Fibroblast of villous mesenchyme (primary cell): Measurements from ENCODE around the gene FAM161B. TPM values are rescaled to one million over a fixed set of nuclear protein-coding genes. Genes with fewer than 3 reads are reported as not detected.
A peak's percentile ranks its signal among the peaks of the same experiment; 100 is the strongest.
"Not testable (repeated sequence)": the region's sequence is repeated elsewhere in the genome, so short reads cannot be mapped to it uniquely, and the experiment has no call there.

Experiments
- DNase-seq: peaks from one replicate; pipeline ENCODE4 v3.0.0-alpha.2; 2010; ENCODE audit warnings: low read depth
- H3K4me3 ChIP-seq: 2 replicates; pipeline ENCODE4 v1.5.1; 2011; ENCODE audit warnings: low read depth, mild to moderate bottlenecking, low read length
- total RNA-seq: library from RNA; depleted of rRNA; stranded (reverse); fragments of >200 nt; gene quantifications from 2 replicates; pipeline ENCODE4 v1.2.3, GENCODE V29; 2012
- TF ChIP-seq, protein P1 (sequence below): IDR thresholded peaks from 2 replicates; pipeline ENCODE4 v1.5.1; 2012; ENCODE audit warnings: low read depth, mild to moderate bottlenecking, low read length; ENCODE audit not compliant: insufficient read depth

Gene FAM161B
- total RNA-seq, 1 donor = 5.2 TPM

DNA sequence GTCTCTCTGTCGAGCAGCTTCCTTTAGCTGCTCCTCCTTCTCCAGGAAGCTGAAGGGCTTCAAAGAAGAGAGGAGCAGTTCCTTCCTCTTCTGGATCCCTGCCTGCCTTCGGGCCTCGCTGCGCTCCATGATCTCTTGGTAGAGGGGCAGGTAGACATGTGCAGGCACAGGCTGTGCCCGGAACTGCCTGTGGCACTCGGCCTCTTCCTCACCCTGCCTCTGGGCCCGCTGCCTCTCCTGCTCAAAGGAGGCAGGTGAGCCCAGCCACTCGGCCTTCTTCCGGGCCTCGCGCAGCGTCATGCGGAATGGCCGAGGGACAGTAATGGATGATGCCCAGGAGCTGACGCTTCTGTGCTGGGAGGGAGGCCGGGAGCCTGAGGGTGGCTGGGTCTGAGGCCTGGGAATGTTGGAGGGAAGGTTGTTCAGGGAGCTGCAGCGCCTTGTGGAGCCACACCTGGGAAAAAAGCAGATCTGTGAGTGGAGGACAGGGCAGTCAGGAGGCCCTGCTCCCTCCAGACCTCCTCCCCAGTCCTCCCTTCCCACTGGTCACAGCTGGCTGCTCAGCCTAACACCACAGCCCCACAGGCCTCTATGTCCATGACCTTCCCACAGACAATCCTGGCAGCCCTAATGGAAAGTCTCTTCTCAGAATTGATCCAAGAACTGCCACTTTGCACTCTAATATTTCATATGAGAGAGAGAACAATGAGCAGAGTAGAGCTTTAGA is 5.3 kb downstream of the FAM161B start:
- TF ChIP-seq, protein P1, sequence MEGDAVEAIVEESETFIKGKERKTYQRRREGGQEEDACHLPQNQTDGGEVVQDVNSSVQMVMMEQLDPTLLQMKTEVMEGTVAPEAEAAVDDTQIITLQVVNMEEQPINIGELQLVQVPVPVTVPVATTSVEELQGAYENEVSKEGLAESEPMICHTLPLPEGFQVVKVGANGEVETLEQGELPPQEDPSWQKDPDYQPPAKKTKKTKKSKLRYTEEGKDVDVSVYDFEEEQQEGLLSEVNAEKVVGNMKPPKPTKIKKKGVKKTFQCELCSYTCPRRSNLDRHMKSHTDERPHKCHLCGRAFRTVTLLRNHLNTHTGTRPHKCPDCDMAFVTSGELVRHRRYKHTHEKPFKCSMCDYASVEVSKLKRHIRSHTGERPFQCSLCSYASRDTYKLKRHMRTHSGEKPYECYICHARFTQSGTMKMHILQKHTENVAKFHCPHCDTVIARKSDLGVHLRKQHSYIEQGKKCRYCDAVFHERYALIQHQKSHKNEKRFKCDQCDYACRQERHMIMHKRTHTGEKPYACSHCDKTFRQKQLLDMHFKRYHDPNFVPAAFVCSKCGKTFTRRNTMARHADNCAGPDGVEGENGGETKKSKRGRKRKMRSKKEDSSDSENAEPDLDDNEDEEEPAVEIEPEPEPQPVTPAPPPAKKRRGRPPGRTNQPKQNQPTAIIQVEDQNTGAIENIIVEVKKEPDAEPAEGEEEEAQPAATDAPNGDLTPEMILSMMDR = no peak
- H3K4me3 ChIP-seq = no peak overlapping the region
- no peak for DNase-seq

DNA sequence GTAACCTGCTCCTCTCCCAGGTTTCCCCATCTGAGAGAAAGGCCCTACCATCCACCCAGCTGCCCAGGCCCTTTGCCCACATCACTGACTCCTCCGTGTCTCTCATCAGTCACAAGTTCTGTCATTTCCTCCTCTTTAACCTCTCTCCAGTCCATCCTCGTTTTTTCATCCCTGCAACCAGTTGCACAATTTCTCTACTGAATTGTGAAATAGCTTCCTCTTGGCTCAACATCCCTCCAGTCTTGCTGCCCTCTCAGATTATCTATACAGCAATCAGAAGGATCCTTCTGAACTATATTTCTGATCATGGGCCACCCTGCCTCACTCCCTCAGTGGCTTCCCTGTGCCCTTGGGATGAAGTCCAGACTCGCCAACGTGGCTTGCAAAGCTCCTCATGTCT is 6.8 kb downstream of the FAM161B start:
- H3K4me3 ChIP-seq = no peak overlapping the region
- DNase-seq = peak; percentile 88
- TF ChIP-seq, protein P1 = no peak

DNA sequence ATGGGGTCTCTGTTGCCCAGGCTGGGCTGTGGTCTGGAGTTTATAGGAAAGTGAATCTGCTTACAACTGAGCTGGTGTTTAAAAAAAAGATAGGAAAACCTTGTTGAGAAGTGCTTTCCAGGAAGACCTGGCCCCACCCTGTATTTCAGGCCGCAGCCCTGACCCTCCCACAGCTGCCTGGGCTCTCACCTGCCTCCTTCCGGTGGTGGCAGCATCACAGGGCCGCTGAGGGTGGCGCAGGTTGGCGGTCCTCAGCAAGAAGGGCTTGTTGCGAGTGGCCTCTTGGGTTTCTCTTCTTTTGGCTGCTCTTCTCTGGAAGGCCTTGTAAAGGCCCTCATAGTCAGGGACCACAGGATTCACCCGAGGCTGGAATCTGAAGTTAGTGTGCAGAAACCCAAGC is 7.7 kb downstream of the FAM161B start:
- no peak for DNase-seq
- TF ChIP-seq, protein P1 = no peak
- no peak overlapping the region for H3K4me3 ChIP-seq

DNA sequence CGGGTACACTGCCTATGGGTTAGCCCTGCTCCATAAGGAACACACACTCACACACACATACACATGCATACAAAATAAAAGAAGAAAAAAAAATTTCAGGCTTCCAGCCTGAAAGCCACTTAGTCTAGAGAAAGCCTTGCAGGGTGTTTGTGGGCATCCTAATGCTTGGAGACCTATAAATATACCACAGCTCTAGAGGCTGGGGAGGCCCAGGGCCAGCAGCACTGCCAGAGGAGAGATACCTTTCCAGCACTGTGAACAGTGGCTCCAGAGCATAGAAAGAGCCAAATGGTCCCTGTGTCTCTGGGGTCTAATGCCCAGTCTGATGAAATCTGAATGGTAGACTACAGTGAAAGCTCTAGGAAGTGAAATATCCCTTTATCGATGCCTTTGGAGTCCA is 12.9 kb downstream of the FAM161B start:
- TF ChIP-seq, protein P1 = no peak
- DNase-seq = no peak

DNA sequence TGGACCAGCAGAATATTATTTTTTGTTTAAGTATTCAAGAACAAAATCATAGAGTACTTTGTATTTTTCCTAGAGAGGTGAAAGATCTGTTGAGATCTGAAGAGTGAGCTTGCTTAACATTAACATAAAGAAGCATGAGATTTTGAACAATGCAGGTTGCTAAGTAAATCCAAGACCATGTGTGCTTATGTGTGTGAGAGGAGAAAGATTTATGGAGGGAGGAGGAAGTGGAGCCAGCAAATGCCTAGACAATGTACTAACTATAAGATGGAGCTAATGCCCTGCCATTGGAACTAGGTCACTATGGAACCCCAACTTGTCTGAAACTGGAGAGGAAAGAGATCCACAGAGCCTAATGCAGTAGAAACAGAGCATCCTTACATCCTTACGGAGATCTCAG is 13.3 kb downstream of the FAM161B start:
- TF ChIP-seq, protein P1 = no peak
- H3K4me3 ChIP-seq = no peak overlapping the region
- no peak for DNase-seq

More for the DNA sequence above, 12.9 kb downstream of the FAM161B start:
- H3K4me3 ChIP-seq = no peak overlapping the region

DNA sequence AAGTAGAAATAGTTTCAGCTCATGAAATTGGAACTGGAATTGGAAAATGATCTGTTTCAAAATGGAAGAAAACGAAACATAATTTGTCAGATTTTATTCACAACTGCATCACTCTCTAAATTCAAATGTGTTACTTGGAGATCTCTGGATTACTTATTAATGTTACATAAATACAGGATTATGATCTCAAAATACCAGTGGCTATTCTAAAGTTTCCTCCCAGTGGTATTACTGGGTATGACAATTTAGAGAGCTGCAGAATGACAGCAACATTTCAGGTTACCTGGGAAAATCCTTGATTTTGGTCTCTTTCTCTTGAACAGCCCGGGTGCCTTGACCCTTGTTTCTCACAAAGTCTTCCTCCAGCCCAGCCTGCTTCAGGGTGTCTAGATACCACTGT is 14.2 kb downstream of the FAM161B start:
- DNase-seq = no peak
- TF ChIP-seq, protein P1 = no peak
- no peak overlapping the region for H3K4me3 ChIP-seq

DNA sequence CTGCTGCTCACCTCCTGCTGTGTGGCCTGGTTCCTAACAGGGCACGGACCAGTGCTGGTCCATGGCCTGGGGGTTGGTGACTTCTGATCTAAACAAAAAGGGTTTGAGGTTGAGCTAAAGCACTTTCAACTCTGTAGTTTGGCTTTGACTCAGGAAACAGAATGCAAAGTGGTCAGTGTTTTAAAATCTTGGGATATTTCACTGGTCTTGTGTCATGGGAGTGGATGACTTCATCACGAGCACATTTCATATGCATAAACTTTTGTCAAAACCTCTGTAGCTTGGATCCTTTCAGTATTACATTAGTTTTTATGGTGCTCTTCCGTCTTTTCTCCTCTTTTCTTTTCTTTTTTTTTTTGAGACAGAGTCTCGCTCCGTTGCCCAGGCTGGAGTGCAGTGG is 25.6 kb downstream of the FAM161B start:
- TF ChIP-seq, protein P1 = no peak
- DNase-seq = peak; percentile 18
- no peak overlapping the region for H3K4me3 ChIP-seq

DNA sequence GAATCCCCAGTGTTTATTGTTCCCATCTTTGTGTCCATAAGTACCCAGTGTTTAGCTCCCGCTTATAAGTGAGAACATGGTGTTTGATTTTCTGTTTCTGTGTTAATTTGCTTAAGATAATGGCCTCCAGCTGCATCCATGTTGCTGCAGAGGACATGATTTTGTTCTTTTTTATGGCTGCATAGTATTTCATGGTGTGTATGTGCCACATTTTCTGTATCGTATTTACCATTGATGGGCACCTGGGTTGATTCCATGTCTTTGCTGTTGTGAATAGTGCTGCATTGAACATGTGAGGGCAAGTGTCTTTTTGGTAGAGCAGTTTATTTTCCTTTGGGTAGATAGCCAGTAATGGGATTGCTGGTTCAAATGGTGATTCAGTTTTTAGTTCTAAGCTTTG is 30.4 kb downstream of the FAM161B start:
- H3K4me3 ChIP-seq, DNase-seq: not testable (repeated sequence)
